Mononuclear cell (primary cell): Measurements from ENCODE around the gene PIN1. TPM values are rescaled to one million over a fixed set of nuclear protein-coding genes. Genes with fewer than 3 reads are reported as not detected.

Source experiments
- H3K27me3 ChIP-seq: 2 replicates; pipeline ENCODE4 v1.6.0; 2011; ENCODE audit warnings: low read length, control low read depth; ENCODE audit not compliant: insufficient read depth
- H3K4me1 ChIP-seq: 2 replicates; pipeline ENCODE4 v1.5.1; 2011; ENCODE audit warnings: mild to moderate bottlenecking, low read length, control low read depth; ENCODE audit not compliant: insufficient read depth
- H3K4me3 ChIP-seq: 2 replicates; pipeline ENCODE4 v1.5.1; 2011; ENCODE audit warnings: mild to moderate bottlenecking, low read length, moderate library complexity
- H3K9me3 ChIP-seq: 2 replicates; pipeline ENCODE4 v1.5.1; 2011; ENCODE audit warnings: low read depth, mild to moderate bottlenecking, control low read depth, low read length
- total RNA-seq: library from RNA; depleted of rRNA; stranded (reverse); fragments of >200 nt; gene quantifications from one replicate; pipeline ENCODE4 v1.2.3, GENCODE V29; 2012

The PIN1 gene
- total RNA-seq, 1 donor: 44.7 TPM

- H3K4me1 ChIP-seq: no peaks in the 10 kb centered on the region
- no peaks in the 10 kb centered on the region for H3K27me3 ChIP-seq
- no peaks in the 10 kb centered on the region for H3K9me3 ChIP-seq
- no peak overlapping the region for H3K4me3 ChIP-seq
Observed at GRCh38 chr19:9883764-9884163, 48.6 kb downstream of the PIN1 start.

GRCh38 chr19:9885077-9885552 is 50.0 kb downstream of the PIN1 start:
- Histone ChIP-seq H3K27me3 (no peaks in the 10 kb centered on the region), H3K4me1 (no peaks in the 10 kb centered on the region), H3K4me3 (no peak overlapping the region), H3K9me3 (no peaks in the 10 kb centered on the region)

GRCh38 chr19:9891609-9892373 is 56.7 kb downstream of the PIN1 start:
- no peaks in the 10 kb centered on the region for H3K9me3 ChIP-seq
- no peaks in the 10 kb centered on the region for H3K27me3 ChIP-seq

More at GRCh38 chr19:9891609-9892373, 56.7 kb downstream of the PIN1 start:
- no peak overlapping the region for H3K4me3 ChIP-seq
- H3K4me1 ChIP-seq: no peaks in the 10 kb centered on the region

Other genes starting within 250 kb of the PIN1 start
- gene ZNF561, start 214.1 kb upstream of the PIN1 start, total RNA-seq: 32.1 TPM
- 18.9 TPM for gene ZNF562, start 160.2 kb upstream of the PIN1 start, total RNA-seq
- gene ZNF846, start 66.6 kb upstream of the PIN1 start, total RNA-seq: 4.8 TPM
- 17.1 TPM for gene FBXL12, start 16.2 kb upstream of the PIN1 start, total RNA-seq
- gene UBL5, start 7.4 kb upstream of the PIN1 start, total RNA-seq: 75.8 TPM
- 1.3 TPM for gene OLFM2, start 101.2 kb downstream of the PIN1 start, total RNA-seq
- 1.0 TPM for gene COL5A3, start 175.2 kb downstream of the PIN1 start, total RNA-seq
- gene RDH8, start 178.2 kb downstream of the PIN1 start, total RNA-seq: 0.10 TPM